Psoas muscle (tissue), 8 donors: ENCODE data around the gene IQCE. TPM values are rescaled to one million over a fixed set of nuclear protein-coding genes. Genes with fewer than 3 reads are reported as not detected.
"Not testable (repeated sequence)": the region's sequence is repeated elsewhere in the genome, so short reads cannot be mapped to it uniquely, and the experiment has no call there.

Experiments used
- ATAC-seq, 4 donors: fragments of 200-7000 bp; cut with Tn5 transposase; one replicate each; pipeline ENCODE4 v1.9.1; 2020; ENCODE audit warnings: moderate library complexity in 3 of 4, mild to moderate bottlenecking in 2 of 4
- DNase-seq, 2 donors: peaks; one replicate each; pipeline ENCODE4 v3.0.0-alpha.2; 2020
- H3K27ac ChIP-seq: fragments of 200-600 bp; one replicate; pipeline ENCODE4 v1.8.0; 2022
- H3K27me3 ChIP-seq, 3 donors: fragments of 200-600 bp in 1 of 3; one replicate each; pipeline versions ENCODE4 v1.6.1 to v1.8.0; 2013 to 2022; ENCODE audit warnings: low read length in 2 of 3, mild to moderate bottlenecking in 2 of 3, moderate library complexity in 1 of 3; ENCODE audit not compliant: insufficient read depth in 3 of 3
- H3K36me3 ChIP-seq, 2 donors: fragments of 200-600 bp in 1 of 2; one replicate each; pipeline versions ENCODE4 v1.6.1 to v1.8.0; 2013 to 2022; ENCODE audit warnings: low read depth in 1 of 2, mild to moderate bottlenecking in 1 of 2, moderate library complexity in 1 of 2; ENCODE audit not compliant: insufficient read depth in 1 of 2
- H3K4me1 ChIP-seq: fragments of 200-600 bp; one replicate; pipeline ENCODE4 v1.8.0; 2022
- H3K4me3 ChIP-seq: fragments of 200-600 bp; one replicate; pipeline ENCODE4 v1.8.0; 2022; ENCODE audit warnings: mild to moderate bottlenecking
- H3K9me3 ChIP-seq: fragments of 200-600 bp; one replicate; pipeline ENCODE4 v1.8.0; 2022
- CTCF ChIP-seq: fragments of 200-600 bp; IDR thresholded peaks from one replicate; pipeline ENCODE4 v1.8.0; 2022; ENCODE audit warnings: antibody characterized with exemption
- WGBS, 3 donors: extraction: QIAGEN DNeasy Blood & Tissue Kit; methylation state at CpG; one replicate each; pipeline versions ENCODE4 v1.1.6 to v1.1.7; 2013; 5-methylcytosine and 5-hydroxymethylcytosine counted together
- intact Hi-C, 2 donors: fragments of 100-400 bp; cut with DNase I; formaldehyde crosslinking; loops; one replicate each; pipeline versions ENCODE4 v1.11.0 to v1.14.2; 2022
- polyA plus RNA-seq, 3 donors: library from polyadenylated mRNA; stranded (reverse); fragments of 200-250 nt; gene quantifications; one replicate each; pipeline ENCODE4 v1.2.3, GENCODE V29; 2013
- total RNA-seq, 4 donors: library from RNA; stranded (reverse); fragmentation: NEBNext Ultra II Directional in 2 of 4; extraction: Animal tissue kit (Norgen Biotek cat#: 25700) in 2 of 4; gene quantifications; one replicate each; pipeline versions ENCODE4 v1.2.1 to v1.2.4, GENCODE V29; 2021 to 2023
- donor health status: healthy with polysubstance abuse.
- donor health status: DM: no; HTN: no; CAD: no; lungs with moderate emphysema.
- donor health status: Bipolar disorder and iron deficiency.
- donor health status: healthy.
- donor health status: DM: yes; HTN: yes; CAD: no.
- donor health status: DM: no; HTN: no; CAD: no.
- donor health status: DM: no; HTN: no; CAD: no.
- donor health status: DM: yes; HTN: yes; CAD: no.

Gene IQCE
- total and polyA plus RNA-seq, 7 donors: 2.4 to 9.6 (median 6.6) TPM

- ATAC-seq (no peak), DNase-seq (no peak)
- Histone ChIP-seq H3K27ac (no peak overlapping the region), H3K27me3 (no peaks in the 10 kb centered on the region), H3K4me1 (peaks cover 11% of the 10 kb centered on the region), H3K9me3 (no peaks in the 10 kb centered on the region), H3K36me3 (no peaks in the 10 kb centered on the region), H3K4me3 (peak overlapping the region; percentile 7)
- WGBS, 3 donors: 75 to 87% (median 77%) methylated on average over 14 of the region's 14 CpGs
- intact Hi-C loops: no loop called here
- no peak for TF ChIP-seq CTCF
These were observed 50.2 kb downstream of the IQCE start for GRCh38 chr7:2608921-2609411.

DNA sequence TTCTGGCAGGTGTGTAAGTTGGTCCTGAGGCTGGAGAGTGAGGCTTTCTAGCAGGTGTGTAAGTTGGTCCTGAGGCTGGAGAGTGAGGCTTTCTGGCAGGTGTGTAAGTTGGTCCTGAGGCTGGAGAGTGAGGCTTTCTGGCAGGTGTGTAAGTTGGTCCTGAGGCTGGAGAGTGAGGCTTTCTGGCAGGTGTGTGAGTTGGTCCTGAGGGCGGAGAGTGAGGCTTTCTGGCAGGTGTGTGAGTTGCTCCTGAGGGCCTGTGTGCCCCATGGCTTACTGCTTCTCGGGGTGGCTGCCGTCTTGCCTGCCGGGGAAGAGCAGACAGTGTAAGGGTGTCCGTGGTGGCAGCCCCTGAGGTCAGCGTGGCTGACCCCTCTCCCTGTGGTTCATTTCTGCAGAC, 50.9 kb downstream of the IQCE start:
- intact Hi-C loops, H3K27ac ChIP-seq, DNase-seq, H3K9me3 ChIP-seq, H3K27me3 ChIP-seq, ATAC-seq, H3K4me3 ChIP-seq, H3K36me3 ChIP-seq: not testable (repeated sequence)
- 93 to 99% (median 97%) methylated on average over 6 of the region's 6 CpGs for WGBS, 3 donors
- H3K4me1 ChIP-seq: peaks cover 16% of the 10 kb centered on the region

- no peaks in the 10 kb centered on the region for H3K36me3 ChIP-seq
- no peak for DNase-seq
- 90 to 98% (median 95%) methylated on average over 14 of the region's 14 CpGs for WGBS, 3 donors
These were observed 51.7 kb downstream of the IQCE start for GRCh38 chr7:2610466-2610865.

GRCh38 chr7:2610898-2611297, 52.1 kb downstream of the IQCE start:
- DNase-seq (no peak), ATAC-seq (no peak)
- H3K27ac ChIP-seq: no peak overlapping the region
- no peaks in the 10 kb centered on the region for H3K36me3 ChIP-seq
- intact Hi-C loops: no loop called here
- TF ChIP-seq CTCF: no peak
- H3K27me3 ChIP-seq: no peaks in the 10 kb centered on the region
- WGBS, 3 donors: 63 to 87% (median 86%) methylated on average over 13 to 14 of the region's 14 CpGs
- no peak overlapping the region for H3K4me3 ChIP-seq
- H3K9me3 ChIP-seq: no peaks in the 10 kb centered on the region
- peaks cover 16% of the 10 kb centered on the region for H3K4me1 ChIP-seq

More at GRCh38 chr7:2610466-2610865, 51.7 kb downstream of the IQCE start:
- no peaks in the 10 kb centered on the region for H3K27me3 ChIP-seq
- H3K4me1 ChIP-seq: peaks cover 16% of the 10 kb centered on the region
- TF ChIP-seq CTCF: no peak
- intact Hi-C loops: no loop called here
- no peak for ATAC-seq
- H3K9me3 ChIP-seq: no peaks in the 10 kb centered on the region
- no peak overlapping the region for H3K27ac ChIP-seq
- no peak overlapping the region for H3K4me3 ChIP-seq

DNA sequence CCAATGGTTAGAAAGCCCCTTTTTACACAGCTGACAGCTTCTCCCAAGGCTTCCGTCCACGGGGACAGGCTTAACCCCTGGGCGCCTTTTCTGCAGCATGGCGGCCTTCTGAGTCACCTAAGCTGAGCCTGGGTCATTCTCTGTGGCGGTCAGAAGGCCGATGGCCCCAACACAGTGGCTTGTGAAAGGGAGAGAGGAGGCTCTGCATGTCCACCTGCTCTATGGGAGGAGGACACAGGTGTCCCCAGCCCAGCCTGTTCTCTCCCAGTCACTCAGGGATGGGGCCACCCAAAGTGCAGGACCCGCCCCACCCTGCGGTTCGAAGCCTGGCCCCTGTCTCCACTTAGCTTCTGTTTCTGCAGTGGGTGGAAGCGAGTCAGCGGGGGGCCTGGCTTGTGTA, 52.6 kb downstream of the IQCE start:
- ATAC-seq (no peak), DNase-seq (no peak)
- no peaks in the 10 kb centered on the region for H3K9me3 ChIP-seq
- no peak for TF ChIP-seq CTCF
- peaks cover 16% of the 10 kb centered on the region for H3K4me1 ChIP-seq
- WGBS, 3 donors: 85 to 94% (median 89%) methylated on average over 11 of the region's 11 CpGs
- H3K27me3 ChIP-seq: no peaks in the 10 kb centered on the region
- H3K4me3 ChIP-seq: no peak overlapping the region
- no peaks in the 10 kb centered on the region for H3K36me3 ChIP-seq
- intact Hi-C loops: no loop called here
- H3K27ac ChIP-seq: no peak overlapping the region
